Measurements from ENCODE around the gene GAB2. TPM values are rescaled to one million over a fixed set of nuclear protein-coding genes. Genes with fewer than 3 reads are reported as not detected.

The GAB2 gene
- total RNA-seq, 4 donors from 2014 or later = 13.4 to 28.4 (median 19.8) TPM

GRCh38 chr11:78304201-78304600 is 113.4 kb downstream of the GAB2 start:
- Histone ChIP-seq H3K27me3 (no peaks in the 10 kb centered on the region), H3K4me3 (no peak overlapping the region), H3K9me3 (no peaks in the 10 kb centered on the region), H3K36me3 (no peaks in the 10 kb centered on the region), H3K4me1 (peaks cover 4% of the 10 kb centered on the region), H3K27ac (no peak overlapping the region)
- no peak for TF ChIP-seq POLR2AphosphoS5 (IDR thresholded peaks at IDR 0.05)
- 89% methylated on average over 2 of the region's 2 CpGs for WGBS
- no peak for DNase-seq (ENCODE audit: low spot score in 2 of 2)

- DNase-seq (ENCODE audit: low spot score in 2 of 2) = no peak
- no peaks in the 10 kb centered on the region for H3K36me3 ChIP-seq
- H3K27me3 ChIP-seq = no peaks in the 10 kb centered on the region
- H3K27ac ChIP-seq = no peak overlapping the region
- WGBS = 93% methylated on average over 5 of the region's 5 CpGs
- no peak overlapping the region for H3K4me3 ChIP-seq
- H3K4me1 ChIP-seq = peaks cover 4% of the 10 kb centered on the region
- H3K9me3 ChIP-seq = no peaks in the 10 kb centered on the region
- TF ChIP-seq EP300 (IDR thresholded peaks at IDR 0.05) (no peak), POLR2AphosphoS5 (IDR thresholded peaks at IDR 0.05) (no peak), POLR2A (IDR thresholded peaks at IDR 0.05) (no peak), CTCF (IDR thresholded peaks at IDR 0.05) (no peak)
These were observed 117.3 kb downstream of the GAB2 start for GRCh38 chr11:78300108-78300839.

GRCh38 chr11:78299000-78299710 is 118.5 kb downstream of the GAB2 start:
- Histone ChIP-seq H3K4me1 (no peaks in the 10 kb centered on the region), H3K9me3 (no peaks in the 10 kb centered on the region), H3K36me3 (no peaks in the 10 kb centered on the region), H3K27ac (no peak overlapping the region), H3K27me3 (no peaks in the 10 kb centered on the region), H3K4me3 (no peak overlapping the region)
- DNase-seq (ENCODE audit: low spot score in 2 of 2) = no peak
- WGBS = 82% methylated on average over 2 of the region's 2 CpGs
- TF ChIP-seq POLR2AphosphoS5 (IDR thresholded peaks at IDR 0.05) (no peak), POLR2A (IDR thresholded peaks at IDR 0.05) (no peak), CTCF (IDR thresholded peaks at IDR 0.05) (no peak), EP300 (IDR thresholded peaks at IDR 0.05) (no peak)

GRCh38 chr11:78298291-78298771 is 119.3 kb downstream of the GAB2 start:
- H3K36me3 ChIP-seq = no peaks in the 10 kb centered on the region
- H3K4me3 ChIP-seq = no peak overlapping the region
- H3K4me1 ChIP-seq = no peaks in the 10 kb centered on the region
- TF ChIP-seq EP300 (IDR thresholded peaks at IDR 0.05) (no peak), CTCF (IDR thresholded peaks at IDR 0.05) (no peak), POLR2A (IDR thresholded peaks at IDR 0.05) (no peak), POLR2AphosphoS5 (IDR thresholded peaks at IDR 0.05) (no peak)
- DNase-seq (ENCODE audit: low spot score in 2 of 2) = no peak
- no peak overlapping the region for H3K27ac ChIP-seq
- H3K9me3 ChIP-seq = no peaks in the 10 kb centered on the region
- H3K27me3 ChIP-seq = no peaks in the 10 kb centered on the region
- 81% methylated on average over 1 of the region's 1 CpG for WGBS

GRCh38 chr11:78295991-78296930 is 121.4 kb downstream of the GAB2 start:
- no peak overlapping the region for H3K27ac ChIP-seq
- no peak for DNase-seq (ENCODE audit: low spot score in 2 of 2)

More at GRCh38 chr11:78295991-78296930, 121.4 kb downstream of the GAB2 start:
- H3K4me3 ChIP-seq = no peak overlapping the region
- peaks cover 8% of the 10 kb centered on the region for H3K4me1 ChIP-seq
- H3K27me3 ChIP-seq = no peaks in the 10 kb centered on the region
- 79% methylated on average over 8 of the region's 8 CpGs for WGBS
- TF ChIP-seq CTCF (IDR thresholded peaks at IDR 0.05) (no peak), POLR2AphosphoS5 (IDR thresholded peaks at IDR 0.05) (no peak), POLR2A (IDR thresholded peaks at IDR 0.05) (no peak), EP300 (IDR thresholded peaks at IDR 0.05) (no peak)
- H3K36me3 ChIP-seq = no peaks in the 10 kb centered on the region
- no peaks in the 10 kb centered on the region for H3K9me3 ChIP-seq

Measured in suprapubic skin (tissue), 4 donors.